Activated naive CD8-positive, alpha-beta T cell treated with anti-CD3 and anti-CD28 coated beads, Interleukin-2, amount 50 U/mL, for 24 hours (primary cell): ENCODE measurements around the gene TRPM3.
A peak's percentile ranks its signal among the peaks of the same experiment; 100 is the strongest.
"Not testable (repeated sequence)": the region's sequence is repeated elsewhere in the genome, so short reads cannot be mapped to it uniquely, and the experiment has no call there.

Experiments used
- ATAC-seq: fragments of 150-1000 bp; cut with Tn5 transposase; one replicate; pipeline ENCODE4 v1.10.0; 2021
- DNase-seq: peaks from one replicate; pipeline ENCODE4 v3.0.0; 2021
- H3K27ac Mint-ChIP-seq: one replicate; pipeline ENCODE4 v1.8.0; 2021; ENCODE audit warnings: mild to moderate bottlenecking, mixed read lengths
- H3K27me3 Mint-ChIP-seq: one replicate; pipeline ENCODE4 v1.8.0; 2021; ENCODE audit warnings: mixed read lengths
- H3K36me3 Mint-ChIP-seq: one replicate; pipeline ENCODE4 v1.8.0; 2021; ENCODE audit warnings: low read depth, mixed read lengths
- H3K4me1 Mint-ChIP-seq: one replicate; pipeline ENCODE4 v1.8.0; 2021; ENCODE audit warnings: mixed read lengths
- H3K4me3 Mint-ChIP-seq: one replicate; pipeline ENCODE4 v1.8.0; 2021; ENCODE audit warnings: mild to moderate bottlenecking, moderate library complexity, mixed read lengths
- H3K9me3 Mint-ChIP-seq: one replicate; pipeline ENCODE4 v1.8.0; 2021; ENCODE audit warnings: mixed read lengths

TRPM3 gene

DNA sequence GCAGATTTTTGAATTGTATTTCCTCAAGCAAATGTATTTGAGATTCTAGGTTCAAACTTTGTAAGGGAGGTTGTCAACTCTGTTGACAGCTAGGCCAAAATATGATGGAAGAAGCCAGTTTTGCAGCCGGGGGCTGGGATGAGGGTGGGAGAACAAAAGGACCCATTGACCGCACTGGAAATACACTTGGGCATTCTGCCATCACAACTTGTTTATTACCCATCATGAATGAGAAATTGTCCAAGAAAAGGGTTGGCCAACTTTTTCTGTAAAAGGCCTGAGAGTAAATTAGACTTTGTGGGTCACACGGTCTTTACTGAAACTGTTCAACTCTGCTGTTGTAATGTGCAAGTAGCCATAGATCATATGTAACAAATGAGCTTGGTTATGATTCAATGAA is 485.6 kb downstream of the TRPM3 start:
- Mint-ChIP-seq H3K27me3 (no peaks in the 10 kb centered on the region), H3K9me3 (no peaks in the 10 kb centered on the region), H3K27ac (no peak overlapping the region), H3K4me3 (no peak overlapping the region), H3K4me1 (no peaks in the 10 kb centered on the region), H3K36me3 (no peaks in the 10 kb centered on the region)
- ATAC-seq, result no peak
- DNase-seq, result no peak

DNA sequence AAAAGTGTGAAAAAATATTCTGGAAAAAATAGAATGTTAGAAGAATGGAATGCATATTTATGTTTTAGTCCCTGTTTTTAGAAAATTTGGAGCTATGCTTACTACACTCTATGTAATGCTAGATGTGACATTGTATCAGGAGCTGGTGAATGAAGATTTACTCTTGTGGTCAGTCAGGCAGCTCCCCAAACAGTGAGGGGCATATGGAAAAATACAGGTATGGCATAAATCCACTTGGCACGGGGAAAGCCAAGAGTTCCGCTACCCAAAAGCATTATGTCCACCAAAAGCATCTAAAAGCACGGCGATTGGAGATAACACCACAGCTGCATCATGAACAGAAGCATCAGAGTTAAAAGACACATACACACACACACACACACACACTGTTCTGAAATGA is 486.7 kb downstream of the TRPM3 start:
- no peaks in the 10 kb centered on the region for H3K27me3 Mint-ChIP-seq
- ATAC-seq (no peak), DNase-seq (no peak)

DNA sequence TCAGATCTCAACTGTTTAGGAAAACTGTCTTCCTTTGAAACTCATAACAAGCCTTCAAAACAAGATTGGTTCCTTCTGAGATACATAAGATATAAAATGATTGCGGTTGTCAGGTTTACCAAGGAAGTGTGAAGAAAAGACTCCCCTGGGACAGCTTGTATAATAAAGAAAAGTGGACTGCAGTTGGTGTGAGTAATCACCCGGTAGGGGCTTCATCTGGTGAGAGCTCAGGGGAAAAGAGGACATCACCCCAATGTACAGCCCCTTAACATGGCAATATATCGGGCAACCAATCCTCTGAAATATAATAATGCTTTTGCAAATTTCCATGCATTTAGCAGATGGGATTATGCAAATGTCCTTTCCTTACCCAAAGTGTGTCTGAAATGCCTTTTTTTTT is 490.4 kb downstream of the TRPM3 start:
- H3K27me3 Mint-ChIP-seq, result peaks cover 4% of the 10 kb centered on the region
- H3K4me3 Mint-ChIP-seq, result no peak overlapping the region
- ATAC-seq (no peak), DNase-seq (no peak)
- no peak overlapping the region for H3K27ac Mint-ChIP-seq
- H3K36me3 Mint-ChIP-seq, result no peaks in the 10 kb centered on the region
- H3K4me1 Mint-ChIP-seq, result no peaks in the 10 kb centered on the region
- no peaks in the 10 kb centered on the region for H3K9me3 Mint-ChIP-seq

More for the DNA sequence above, 486.7 kb downstream of the TRPM3 start:
- Mint-ChIP-seq H3K4me1 (no peaks in the 10 kb centered on the region), H3K27ac (no peak overlapping the region), H3K4me3 (no peak overlapping the region), H3K9me3 (no peaks in the 10 kb centered on the region), H3K36me3 (no peaks in the 10 kb centered on the region)

DNA sequence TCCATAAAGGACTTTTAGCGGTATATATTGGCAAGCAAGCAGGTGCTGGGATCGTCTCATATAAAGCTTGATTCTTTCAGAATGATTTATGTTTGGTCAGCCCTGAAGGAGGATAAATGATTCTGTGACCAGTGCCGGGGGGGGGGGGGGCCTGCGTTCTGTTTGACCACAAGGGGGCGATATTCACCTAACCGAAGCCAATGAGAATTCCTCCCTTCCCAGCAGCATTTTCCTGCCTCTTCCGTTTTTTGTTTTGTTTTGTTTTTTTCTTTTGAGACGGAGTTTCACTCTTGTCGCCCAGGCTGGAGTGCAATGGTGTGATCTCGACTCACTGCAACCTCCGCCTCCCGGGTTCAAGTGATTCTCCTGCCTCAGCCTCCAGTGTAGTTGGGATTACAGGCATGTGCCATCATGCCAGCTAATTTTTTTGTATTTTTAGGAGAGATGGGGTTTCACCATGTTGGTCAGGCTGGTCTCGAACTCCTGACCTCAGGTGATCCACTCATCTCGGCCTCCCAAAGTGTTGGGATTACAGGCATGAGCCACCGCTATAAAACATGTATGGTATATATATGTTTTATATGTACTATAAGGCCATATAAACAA is 492.2 kb downstream of the TRPM3 start:
- H3K9me3 Mint-ChIP-seq, H3K27ac Mint-ChIP-seq, ATAC-seq, H3K4me1 Mint-ChIP-seq, DNase-seq, H3K27me3 Mint-ChIP-seq, H3K36me3 Mint-ChIP-seq, H3K4me3 Mint-ChIP-seq: not testable (repeated sequence)

DNA sequence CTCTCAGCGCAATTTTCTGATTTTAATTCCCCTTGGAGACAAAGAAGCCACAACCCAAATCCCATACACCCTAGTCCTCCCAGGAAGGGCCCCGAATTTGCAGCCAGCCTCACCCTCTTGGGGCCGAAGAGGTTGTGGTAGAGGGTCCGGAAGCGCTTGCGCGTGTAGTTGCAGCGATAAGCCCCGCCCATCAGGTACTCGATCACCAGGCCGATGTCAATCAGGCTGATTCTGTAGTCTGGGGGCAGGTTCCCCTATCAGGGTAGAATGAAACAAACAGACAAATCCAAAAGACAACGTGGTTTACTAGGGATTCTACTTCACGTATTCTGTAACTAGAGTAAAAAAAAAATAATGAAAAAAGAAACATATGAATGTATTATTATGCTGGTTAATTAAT is 496.3 kb downstream of the TRPM3 start:
- Mint-ChIP-seq H3K4me3 (no peak overlapping the region), H3K27ac (no peak overlapping the region), H3K27me3 (peaks cover 8% of the 10 kb centered on the region), H3K36me3 (no peaks in the 10 kb centered on the region), H3K9me3 (no peaks in the 10 kb centered on the region), H3K4me1 (no peaks in the 10 kb centered on the region)
- DNase-seq (peak; percentile 10), ATAC-seq (no peak)

DNA sequence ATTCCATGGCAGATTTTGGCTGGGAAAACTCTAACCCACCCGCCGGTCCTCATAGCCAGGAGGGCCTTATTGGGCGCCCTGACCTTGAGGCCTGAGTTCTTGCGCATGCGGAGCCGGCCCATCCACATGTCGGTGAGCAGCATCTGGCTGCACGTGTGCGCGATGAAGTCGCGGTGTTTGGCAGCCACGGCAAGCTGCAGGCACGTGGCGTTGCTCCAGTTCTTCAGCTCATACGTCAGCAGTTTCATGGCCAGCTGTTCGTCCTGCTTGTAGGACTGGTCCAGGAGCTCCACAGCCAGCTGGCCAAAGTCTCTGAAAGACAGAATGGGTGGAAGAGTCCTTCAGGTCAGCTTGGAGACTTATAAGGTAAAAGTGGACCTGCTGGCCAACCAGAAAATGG is 502.6 kb downstream of the TRPM3 start:
- Mint-ChIP-seq H3K4me3 (no peak overlapping the region), H3K27me3 (no peaks in the 10 kb centered on the region), H3K36me3 (no peaks in the 10 kb centered on the region), H3K4me1 (no peaks in the 10 kb centered on the region), H3K9me3 (no peaks in the 10 kb centered on the region), H3K27ac (no peak overlapping the region)
- DNase-seq (no peak), ATAC-seq (no peak)

DNA sequence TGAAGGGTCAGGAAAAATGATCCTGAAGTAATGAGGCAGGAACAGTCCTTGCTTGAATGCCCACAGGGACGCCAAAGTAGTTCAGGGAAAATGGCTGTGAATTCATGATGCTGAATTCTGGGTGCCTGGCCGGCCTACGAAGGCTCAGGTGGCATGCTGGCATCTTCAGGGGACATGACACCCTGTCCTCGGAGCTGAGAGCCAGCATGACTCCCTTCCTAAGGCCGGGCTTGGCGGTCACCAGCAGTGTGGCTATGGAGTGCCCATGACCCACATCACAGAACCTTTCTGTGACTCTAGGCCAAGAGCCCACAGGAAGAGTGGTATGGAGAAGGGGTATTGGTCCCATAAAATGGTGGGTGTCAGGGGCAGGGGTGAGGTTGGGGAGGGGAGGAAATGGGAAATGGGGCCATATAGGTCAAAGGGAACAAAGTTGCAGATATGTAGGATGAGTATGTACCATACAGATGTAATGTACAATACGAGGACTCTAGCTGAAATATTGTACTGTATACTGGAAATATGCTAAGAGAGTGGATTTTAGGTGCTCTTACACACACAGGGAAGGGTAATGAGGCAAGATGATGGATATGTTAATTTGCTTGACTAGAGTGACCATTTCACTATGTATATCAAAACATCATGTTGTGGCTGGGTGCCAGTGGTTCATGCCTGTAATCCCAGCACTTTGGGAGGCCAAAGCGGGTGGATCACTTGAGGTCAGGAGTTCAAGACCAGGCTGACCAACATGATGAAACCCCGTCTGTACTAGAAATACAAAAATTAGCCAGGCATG is 504.2 kb downstream of the TRPM3 start:
- no peaks in the 10 kb centered on the region for H3K27me3 Mint-ChIP-seq
- H3K36me3 Mint-ChIP-seq, result no peaks in the 10 kb centered on the region
- H3K4me1 Mint-ChIP-seq, result no peaks in the 10 kb centered on the region
- no peak overlapping the region for H3K4me3 Mint-ChIP-seq
- ATAC-seq (no peak), DNase-seq (no peak)
- no peaks in the 10 kb centered on the region for H3K9me3 Mint-ChIP-seq
- no peak overlapping the region for H3K27ac Mint-ChIP-seq

DNA sequence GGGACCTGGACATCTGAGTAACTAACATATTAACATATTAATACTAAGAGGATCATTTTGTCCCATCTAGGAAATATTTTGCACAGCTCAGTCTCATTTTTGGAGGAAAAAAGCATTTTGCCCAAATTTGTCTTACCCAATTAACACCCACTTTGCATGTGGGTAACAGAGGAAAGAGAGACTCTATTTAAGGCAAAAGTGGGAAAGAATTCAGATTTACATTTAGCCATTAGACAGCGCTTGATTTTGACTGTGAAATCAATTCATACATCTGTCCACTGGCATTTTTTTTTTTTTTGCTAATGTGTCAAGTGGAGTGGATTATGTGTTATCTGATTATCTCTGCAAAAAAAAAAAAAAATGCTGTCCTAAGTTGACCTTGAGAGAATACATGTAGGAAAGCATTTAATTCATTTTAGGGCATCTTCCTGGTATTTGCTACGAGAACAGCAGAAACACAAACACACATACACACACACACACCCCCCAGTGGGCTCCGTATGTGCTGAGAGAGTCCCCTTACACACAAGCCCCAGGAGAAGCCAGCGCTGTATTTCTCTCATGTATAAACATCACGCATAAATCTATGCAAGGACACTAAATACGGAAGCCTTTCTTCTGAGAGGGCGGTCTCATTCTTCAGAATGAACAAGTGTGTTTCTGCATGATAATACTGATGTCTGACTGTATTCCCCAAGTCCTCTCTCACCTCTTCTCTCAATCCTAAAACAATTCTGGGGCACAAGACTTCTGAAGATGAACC is 505.0 kb downstream of the TRPM3 start:
- H3K4me1 Mint-ChIP-seq, result no peaks in the 10 kb centered on the region
- no peak overlapping the region for H3K4me3 Mint-ChIP-seq
- H3K9me3 Mint-ChIP-seq, result no peaks in the 10 kb centered on the region
- ATAC-seq, result no peak
- H3K36me3 Mint-ChIP-seq, result no peaks in the 10 kb centered on the region
- H3K27ac Mint-ChIP-seq, result no peak overlapping the region
- no peak for DNase-seq
- H3K27me3 Mint-ChIP-seq, result no peaks in the 10 kb centered on the region

DNA sequence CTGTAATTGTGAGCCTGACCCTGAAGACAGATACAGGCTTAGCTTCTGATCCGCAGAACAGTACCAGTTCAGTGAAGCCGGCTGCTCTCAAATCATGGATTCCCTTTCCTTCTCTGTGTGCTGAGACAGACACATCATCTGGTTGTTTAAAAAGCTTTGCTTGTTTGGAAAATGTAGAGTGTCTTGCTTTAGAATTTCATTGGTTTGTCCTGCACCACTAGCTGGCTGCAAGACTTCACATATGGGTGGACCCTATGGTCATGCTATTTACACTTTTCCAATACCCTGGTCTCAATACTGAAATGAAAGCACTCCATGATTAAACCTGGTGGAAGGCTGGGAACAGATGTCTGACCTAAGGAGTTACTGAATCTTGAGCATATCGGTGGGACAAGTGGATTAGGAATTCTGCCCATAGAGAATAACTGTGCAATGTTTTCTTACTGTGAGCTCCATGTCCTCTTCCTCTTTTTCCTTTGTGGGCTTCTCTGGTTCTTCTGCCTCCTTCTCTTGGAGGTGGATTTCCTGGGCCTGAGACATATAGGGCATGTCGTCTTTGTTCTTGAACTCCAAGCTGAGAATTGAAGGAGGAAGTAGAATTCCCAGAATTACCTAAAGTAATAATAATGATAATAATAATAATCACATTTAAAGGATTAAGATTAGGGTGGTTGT is 505.8 kb downstream of the TRPM3 start:
- ATAC-seq (no peak), DNase-seq (no peak)
- Mint-ChIP-seq H3K4me3 (no peak overlapping the region), H3K4me1 (no peaks in the 10 kb centered on the region), H3K27ac (no peak overlapping the region), H3K27me3 (no peaks in the 10 kb centered on the region), H3K9me3 (no peaks in the 10 kb centered on the region), H3K36me3 (no peaks in the 10 kb centered on the region)

DNA sequence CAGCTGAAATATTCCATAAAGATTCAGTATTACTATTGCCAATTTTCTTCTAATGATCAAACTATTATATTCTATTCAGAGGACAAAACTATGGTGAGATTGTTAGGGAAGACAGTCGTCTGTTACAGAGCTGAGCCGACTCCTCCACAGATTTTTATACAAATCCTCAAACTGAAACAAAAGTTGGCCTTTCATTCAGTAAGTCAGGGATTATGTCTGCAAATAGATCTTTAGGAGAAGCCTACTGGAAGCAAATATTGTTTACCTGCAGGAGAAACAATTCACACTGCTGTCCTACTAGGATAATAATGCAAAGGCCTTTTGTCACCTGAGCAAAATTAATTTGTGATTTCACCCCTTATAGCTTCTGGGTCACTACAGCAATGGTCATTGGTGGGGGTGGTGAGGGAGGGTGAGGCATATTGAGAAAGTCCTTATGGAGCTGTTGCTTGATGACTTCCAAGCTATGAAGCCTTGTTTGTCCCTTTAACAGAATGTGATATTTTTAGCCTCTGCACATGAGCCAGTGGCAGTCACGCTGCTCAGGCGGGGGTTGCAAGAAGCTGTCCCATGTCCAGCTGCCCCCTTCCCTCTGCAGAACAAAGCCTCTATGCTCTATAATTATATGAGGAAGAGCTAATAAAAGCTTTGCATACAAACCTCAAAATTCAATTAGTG is 506.5 kb downstream of the TRPM3 start:
- Mint-ChIP-seq H3K27me3 (no peaks in the 10 kb centered on the region), H3K27ac (no peak overlapping the region), H3K4me3 (no peak overlapping the region), H3K9me3 (no peaks in the 10 kb centered on the region), H3K36me3 (no peaks in the 10 kb centered on the region), H3K4me1 (peaks cover 2% of the 10 kb centered on the region)
- no peak for ATAC-seq
- no peak for DNase-seq

DNA sequence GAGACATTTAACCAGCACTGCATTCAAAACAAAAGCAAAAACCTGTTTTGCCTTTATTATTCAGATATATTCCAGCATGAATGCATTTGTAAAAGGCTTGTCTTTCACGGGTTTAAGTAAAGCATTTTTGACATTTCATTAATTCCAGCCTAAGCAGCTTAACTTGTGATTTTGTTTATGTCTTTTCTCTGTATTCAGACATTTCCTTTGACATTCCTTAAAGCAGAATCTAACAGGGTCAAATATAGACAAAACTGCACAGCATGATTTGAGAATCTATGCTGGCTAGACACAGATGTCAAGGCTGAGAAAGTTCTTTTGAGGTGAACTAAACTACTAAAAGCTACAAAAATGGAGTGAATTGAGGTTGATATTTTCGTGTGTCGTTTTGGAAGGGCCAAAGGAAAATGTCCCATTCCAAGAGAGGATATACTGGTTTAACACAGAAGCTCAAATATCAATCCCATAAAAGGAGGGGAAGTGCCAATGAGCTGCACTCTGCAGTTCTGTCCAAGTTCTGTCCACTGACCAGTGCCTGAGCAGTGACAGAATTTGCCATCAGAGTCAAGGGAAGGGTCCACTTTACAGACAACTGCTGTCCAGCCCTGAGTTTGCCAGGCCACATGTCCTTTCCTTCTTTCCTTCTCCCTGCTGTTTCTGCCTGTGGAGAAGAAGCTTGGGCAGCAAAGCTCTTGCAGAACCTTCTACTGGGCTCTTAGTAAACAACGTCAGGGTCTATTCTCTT is 508.2 kb downstream of the TRPM3 start:
- Mint-ChIP-seq H3K27me3 (no peaks in the 10 kb centered on the region), H3K27ac (no peak overlapping the region), H3K9me3 (no peaks in the 10 kb centered on the region), H3K4me1 (peaks cover 6% of the 10 kb centered on the region), H3K4me3 (no peak overlapping the region), H3K36me3 (no peaks in the 10 kb centered on the region)
- no peak for DNase-seq
- ATAC-seq, result no peak

DNA sequence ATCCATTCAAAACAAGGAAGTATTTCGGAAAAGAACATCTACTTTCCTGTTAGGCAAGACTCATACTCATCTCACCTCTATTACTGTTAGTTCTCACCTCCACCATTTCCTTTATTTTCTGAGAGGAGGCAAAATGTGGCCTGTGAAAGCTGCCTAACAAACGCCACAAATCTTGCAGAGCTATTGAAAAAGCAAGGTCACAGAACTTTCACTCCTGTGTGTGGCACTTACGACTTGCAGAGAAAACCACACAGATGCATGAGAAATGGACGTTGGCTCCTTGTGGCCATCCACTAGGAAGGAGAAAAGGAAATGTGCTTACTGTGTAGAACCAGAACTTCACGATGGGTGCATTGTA is 511.2 kb downstream of the TRPM3 start:
- H3K36me3 Mint-ChIP-seq, result no peaks in the 10 kb centered on the region
- H3K9me3 Mint-ChIP-seq, result peaks cover 3% of the 10 kb centered on the region

DNA sequence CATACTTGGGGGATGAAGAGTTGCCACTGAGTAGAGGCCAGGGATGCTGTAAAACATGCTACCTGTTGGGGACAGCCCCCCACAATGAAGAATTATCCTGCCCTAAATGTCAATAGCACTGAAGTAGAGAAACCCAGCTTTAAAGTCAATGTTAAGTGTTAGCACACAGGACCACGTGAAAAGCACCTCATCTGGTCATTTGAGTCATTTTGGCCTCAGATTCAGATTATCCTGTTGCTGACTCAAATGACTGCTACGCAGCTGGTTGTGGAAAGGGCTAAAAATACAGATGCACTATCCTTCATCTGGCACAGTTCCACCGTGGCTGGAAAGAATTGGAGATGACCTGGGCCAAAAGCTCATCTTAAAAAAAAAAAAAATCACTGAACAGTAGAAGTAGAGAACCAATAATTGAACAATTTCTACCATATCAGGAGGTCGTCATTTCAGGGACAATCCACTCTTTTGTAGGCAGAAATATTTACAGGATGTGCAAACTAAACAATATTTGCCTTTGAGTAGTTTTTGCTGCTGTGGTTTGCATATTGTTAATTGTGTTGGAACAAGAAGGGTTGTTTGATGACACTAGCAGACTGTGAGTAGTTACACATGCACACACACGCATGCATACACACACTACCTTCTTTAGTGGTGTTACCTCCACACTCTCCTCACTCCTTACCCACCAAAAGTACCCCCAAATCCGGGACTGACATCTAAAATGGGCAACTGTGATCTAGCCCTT is 511.7 kb downstream of the TRPM3 start:
- Mint-ChIP-seq H3K27ac (no peak overlapping the region), H3K36me3 (no peaks in the 10 kb centered on the region), H3K27me3 (no peaks in the 10 kb centered on the region), H3K4me1 (peaks cover 10% of the 10 kb centered on the region), H3K9me3 (peaks cover 3% of the 10 kb centered on the region), H3K4me3 (no peak overlapping the region)
- ATAC-seq (peak; percentile 36), DNase-seq (no peak)

More for the DNA sequence above, 511.2 kb downstream of the TRPM3 start:
- H3K4me1 Mint-ChIP-seq, result peaks cover 10% of the 10 kb centered on the region
- H3K27me3 Mint-ChIP-seq, result no peaks in the 10 kb centered on the region
- no peak overlapping the region for H3K4me3 Mint-ChIP-seq
- no peak for ATAC-seq
- DNase-seq, result no peak
- H3K27ac Mint-ChIP-seq, result no peak overlapping the region
